GM13977 (cell line): ENCODE results near the gene FAHD2B.
"Not testable (repeated sequence)": the region's sequence is repeated elsewhere in the genome, so short reads cannot be mapped to it uniquely, and the experiment has no call there.

Experiments
- DNase-seq: peaks from one replicate; pipeline ENCODE4 v3.0.0; 2012; ENCODE audit warnings: low spot score
- in situ Hi-C: fragments of 300-500 bp; cut with MboI; formaldehyde crosslinking; loops from one replicate; pipeline ENCODE4 v1.12.0; 2022; ENCODE audit warnings: low sequenced_read_pairs, low pct_unique_long_range_greater_than_20kb, mixed read lengths, inconsistent platforms; ENCODE audit not compliant: unreplicated experiment
- TF ChIP-seq, protein P1 (sequence below): IDR thresholded peaks from 2 replicates; pipeline ENCODE4 v1.5.1; 2012; ENCODE audit warnings: mild to moderate bottlenecking, control low read depth; ENCODE audit not compliant: insufficient read depth; ENCODE audit errors: extremely low read depth, missing control alignments

FAHD2B gene, protein sequence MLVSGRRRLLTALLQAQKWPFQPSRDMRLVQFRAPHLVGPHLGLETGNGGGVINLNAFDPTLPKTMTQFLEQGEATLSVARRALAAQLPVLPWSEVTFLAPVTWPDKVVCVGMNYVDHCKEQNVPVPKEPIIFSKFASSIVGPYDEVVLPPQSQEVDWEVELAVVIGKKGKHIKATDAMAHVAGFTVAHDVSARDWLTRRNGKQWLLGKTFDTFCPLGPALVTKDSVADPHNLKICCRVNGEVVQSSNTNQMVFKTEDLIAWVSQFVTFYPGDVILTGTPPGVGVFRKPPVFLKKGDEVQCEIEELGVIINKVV

DNA sequence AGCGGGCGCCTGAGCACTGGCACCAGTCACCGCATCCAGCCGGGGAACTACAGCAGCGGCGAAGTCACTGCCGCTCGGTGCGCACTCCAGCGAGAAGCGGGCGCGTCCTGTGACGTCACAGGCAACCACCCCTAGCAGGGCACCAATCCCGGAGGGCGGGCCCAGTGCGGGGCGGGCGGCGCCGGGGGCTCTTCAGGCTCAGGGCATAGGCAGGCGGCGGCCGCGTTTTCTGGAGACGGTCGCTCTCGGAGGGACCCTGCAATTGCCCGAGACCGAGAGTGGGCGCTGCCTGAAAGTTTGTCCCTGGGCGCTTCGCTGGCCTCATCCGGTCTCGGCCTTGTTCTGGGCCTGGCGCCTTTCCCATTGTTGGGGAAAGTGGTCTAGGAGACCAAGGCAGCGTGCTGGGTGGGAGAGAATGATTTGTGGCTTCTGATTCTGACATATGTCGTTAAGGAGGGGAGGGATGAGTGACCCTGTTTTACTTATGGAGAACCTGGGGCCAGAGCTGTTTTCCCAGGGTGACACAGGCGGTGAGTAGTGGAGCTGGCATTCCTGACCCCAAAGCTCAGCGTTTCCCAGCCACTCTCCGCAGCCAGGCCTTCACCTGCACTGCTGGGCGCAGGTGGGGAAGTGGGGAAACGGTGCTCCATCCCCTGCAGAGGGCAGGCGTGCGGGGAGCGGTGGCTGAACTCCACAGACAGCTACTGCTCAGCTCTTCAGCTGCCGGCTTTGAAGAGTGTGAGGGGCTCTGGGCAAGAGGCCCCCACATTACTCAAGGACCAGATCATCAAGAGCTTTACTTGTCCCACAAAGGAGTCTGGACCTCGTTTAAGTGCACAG lies at the start of gene FAHD2B:
Gene FAHD2B, minus strand, starts transcription at position 111 of the 840 bp plus-strand sequence. CDS start 3,176 bp downstream, outside the sequence.
- in situ Hi-C loops = not testable (repeated sequence)
- DNase-seq = peak; percentile 55

DNA sequence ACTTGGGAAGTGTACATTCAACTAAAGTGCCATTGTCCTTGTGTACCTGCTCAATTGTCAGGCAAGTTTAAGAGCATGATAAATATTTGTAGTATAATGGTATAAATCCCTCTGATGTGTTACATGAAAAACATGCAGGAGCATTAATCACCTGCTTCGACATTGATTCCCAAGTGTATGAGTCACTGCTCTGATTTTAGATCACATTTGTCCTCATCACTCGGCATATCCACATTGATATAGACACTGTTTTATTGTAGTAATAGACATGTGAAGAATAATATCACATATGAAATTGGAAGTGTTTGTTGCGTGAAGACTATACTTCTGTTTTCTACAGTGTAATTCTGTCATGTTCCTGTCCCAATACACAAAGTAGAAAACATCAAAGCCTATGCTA lies 49.3 kb upstream of the FAHD2B start:
- in situ Hi-C loops, DNase-seq: not testable (repeated sequence)

DNA sequence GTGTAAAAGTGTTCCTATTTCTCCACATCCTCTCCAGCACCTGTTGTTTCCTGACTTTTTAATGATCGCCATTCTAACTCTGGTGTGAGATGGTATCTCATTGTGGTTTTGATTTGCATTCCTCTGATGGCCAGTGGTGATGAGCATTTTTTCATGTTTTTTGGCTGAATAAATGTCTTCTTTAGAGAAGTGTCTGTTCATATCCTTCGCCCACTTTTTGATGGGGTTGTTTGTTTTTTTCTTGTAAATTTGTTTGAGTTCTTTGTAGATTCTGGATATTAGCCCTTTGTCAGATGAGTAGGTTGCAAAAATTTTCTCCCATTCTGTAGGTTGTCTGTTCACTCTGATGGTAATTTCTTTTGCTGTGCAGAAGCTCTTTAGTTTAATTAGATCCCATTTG lies 34.4 kb upstream of the FAHD2B start:
- DNase-seq, in situ Hi-C loops: not testable (repeated sequence)

DNA sequence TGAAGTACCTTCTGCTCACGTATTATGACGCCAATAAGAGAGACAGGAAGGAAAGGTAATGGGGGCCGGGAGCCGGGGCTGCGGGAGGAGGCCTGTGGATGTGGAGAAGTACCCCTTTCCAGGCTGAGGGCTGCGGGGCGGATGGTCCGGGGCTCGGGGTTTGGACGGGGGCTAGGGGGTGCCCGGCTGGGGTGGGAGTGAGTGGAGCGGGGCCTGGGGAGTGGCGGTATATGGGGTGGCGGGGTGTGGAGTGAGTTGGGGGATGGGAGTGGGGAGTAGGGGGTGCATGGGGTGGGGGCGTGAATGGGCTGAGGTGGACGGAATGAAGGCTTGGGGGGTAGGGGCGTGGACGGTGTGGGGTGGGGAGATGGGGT lies 19.2 kb upstream of the FAHD2B start:
- in situ Hi-C loops = not testable (repeated sequence)

DNA sequence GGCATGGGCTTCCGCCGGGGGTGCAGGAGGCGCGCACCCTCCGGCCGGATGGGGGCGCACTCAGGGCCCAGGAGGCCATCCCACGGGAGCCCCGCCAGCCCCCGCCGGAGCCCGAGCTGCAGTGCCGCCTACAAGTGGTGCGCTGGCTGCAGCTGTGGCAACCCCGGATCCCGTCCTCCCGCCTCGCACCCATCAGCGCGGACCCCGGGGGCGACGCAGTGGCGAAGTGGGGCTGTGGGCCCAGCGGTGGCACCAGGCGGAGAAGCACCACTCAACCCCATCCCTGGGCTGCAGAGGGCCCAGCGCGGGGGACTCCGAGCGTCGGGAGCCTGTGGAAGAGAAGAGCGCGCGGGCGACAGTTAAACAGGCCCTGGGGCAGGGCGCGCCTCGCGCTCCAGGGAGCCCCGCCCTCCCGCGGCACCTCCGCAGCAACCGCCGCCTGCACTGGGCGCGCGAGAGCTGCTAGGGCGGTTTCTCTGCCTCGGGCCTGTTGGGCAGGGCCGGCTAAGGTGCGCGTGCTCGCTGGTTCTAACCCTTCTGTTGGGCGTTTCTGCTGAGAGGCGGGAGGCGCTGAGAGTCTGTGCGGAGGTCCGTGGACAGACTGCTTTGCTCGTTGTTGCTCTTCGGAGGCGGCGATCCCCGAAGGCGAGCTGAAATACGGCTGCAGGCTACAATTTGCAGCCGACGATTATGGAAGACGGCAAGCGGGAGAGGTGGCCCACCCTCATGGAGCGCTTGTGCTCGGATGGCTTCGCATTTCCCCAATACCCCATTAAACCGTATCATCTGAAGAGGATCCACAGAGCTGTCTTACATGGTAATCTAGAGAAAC lies 18.6 kb upstream of the FAHD2B start, which contains the start of gene ANKRD36:
Gene ANKRD36, plus strand, starts transcription at position 104 of the 832 bp plus-strand sequence. Its CDS starts 587 bp downstream, at position 691.
- TF ChIP-seq, protein P1, sequence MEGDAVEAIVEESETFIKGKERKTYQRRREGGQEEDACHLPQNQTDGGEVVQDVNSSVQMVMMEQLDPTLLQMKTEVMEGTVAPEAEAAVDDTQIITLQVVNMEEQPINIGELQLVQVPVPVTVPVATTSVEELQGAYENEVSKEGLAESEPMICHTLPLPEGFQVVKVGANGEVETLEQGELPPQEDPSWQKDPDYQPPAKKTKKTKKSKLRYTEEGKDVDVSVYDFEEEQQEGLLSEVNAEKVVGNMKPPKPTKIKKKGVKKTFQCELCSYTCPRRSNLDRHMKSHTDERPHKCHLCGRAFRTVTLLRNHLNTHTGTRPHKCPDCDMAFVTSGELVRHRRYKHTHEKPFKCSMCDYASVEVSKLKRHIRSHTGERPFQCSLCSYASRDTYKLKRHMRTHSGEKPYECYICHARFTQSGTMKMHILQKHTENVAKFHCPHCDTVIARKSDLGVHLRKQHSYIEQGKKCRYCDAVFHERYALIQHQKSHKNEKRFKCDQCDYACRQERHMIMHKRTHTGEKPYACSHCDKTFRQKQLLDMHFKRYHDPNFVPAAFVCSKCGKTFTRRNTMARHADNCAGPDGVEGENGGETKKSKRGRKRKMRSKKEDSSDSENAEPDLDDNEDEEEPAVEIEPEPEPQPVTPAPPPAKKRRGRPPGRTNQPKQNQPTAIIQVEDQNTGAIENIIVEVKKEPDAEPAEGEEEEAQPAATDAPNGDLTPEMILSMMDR = peak; percentile 69
- in situ Hi-C loops = not testable (repeated sequence)
- DNase-seq = peak; percentile 72

More for the DNA sequence above, 19.2 kb upstream of the FAHD2B start:
- DNase-seq = not testable (repeated sequence)

DNA sequence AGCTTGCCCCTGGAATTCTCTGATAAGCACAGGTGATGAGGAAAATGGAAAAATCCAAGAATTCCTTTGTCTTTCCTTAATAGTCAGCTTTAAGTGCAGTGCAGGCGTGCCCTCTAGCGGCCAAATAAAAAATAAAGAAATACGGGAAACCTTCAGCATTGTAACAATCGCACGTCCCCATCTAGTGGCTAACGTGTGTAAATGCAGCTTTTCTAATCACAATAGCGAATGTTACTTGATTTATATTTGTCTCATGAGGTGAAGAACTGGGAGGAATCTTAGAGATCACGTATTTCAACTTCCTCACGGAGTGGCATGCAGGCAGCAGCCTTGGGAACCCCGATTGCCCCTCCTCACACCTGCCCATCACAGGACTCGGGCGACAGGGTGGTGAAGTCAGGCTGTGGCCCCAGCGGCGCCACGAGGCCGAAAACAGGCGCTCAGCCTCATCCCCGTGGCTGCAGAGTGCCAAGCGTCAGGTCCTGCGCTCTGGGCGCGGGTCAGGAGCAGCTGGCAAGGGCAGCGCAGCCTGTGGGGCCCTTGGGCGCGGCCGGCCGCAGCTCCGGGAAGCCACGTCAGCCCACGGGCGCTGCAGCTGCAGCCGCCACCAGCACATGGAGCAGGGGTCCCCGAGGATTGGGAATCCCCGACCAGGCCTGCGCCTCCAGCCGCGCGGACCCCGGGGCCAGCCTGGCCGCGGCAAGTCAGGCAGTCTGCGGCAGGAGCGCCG lies 17.8 kb upstream of the FAHD2B start:
- in situ Hi-C loops, DNase-seq: not testable (repeated sequence)
- TF ChIP-seq, protein P1 = peak; percentile 69

DNA sequence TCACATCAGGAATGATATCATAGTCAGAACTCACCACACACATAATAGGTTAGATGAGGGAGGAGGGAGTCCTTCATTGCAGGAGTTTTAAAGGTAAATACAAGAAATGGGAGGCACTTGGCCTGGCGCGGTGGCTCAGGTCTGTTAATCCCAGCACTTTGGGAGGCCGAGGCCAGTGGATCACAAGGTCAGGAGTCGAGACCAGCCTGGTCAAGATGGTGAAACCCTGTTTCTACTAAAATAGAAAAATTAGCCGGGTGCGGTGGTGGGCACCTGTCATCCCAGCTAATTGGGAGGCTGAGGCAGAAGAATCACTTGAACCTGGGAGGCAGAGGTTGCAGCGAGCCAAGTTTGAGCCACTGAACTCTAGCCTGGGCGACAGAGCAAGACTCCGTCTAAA lies 16.6 kb upstream of the FAHD2B start:
- in situ Hi-C loops, DNase-seq: not testable (repeated sequence)

DNA sequence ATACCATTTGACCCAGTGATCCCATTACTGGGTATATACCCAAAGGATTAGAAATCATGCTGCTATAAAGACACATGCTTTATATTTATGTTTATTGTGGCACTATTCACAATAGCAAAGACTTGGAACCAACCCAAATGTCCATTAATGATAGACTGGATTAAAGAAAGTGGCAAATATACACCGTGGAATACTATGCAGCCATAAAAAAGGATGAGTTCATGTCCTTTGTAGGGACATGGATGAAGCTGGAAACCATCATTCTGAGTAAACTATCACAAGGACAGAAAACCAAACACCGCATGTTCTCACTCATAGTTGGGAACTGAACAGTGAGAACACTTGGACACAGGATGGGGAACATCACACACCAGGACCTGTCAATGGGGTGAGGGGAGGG lies 12.2 kb upstream of the FAHD2B start:
- in situ Hi-C loops, DNase-seq: not testable (repeated sequence)

DNA sequence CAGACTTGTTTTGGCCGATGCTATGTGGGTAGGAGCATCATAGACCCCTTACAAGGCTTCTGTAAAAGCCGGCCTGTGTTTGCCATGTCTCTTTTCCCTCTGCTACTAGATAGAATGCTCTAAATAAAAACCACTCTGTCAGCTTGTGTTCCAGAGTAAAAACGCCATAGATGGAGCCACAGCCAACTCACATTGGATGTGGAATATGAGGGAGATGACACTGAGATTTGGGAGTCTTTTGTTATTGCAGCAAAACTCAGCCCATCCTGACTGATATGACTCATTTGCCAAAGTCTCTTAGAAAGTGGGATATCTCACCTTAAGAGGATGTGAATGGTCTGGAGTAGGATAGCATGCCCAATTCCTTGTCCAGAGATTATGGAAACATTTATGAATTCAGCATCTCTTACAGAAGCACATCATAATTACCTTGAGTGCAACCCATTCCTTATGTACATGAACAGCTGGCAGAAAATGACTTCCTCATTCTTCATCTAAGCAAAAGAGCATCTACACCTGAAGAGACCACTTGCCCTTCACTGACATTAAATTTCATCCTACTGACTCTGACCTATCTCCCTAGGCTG lies 4.2 kb upstream of the FAHD2B start:
- in situ Hi-C loops, DNase-seq: not testable (repeated sequence)
